Lower leg skin (tissue), 4 donors: ENCODE results near the gene CSF3R. TPM values are rescaled to one million over a fixed set of nuclear protein-coding genes. Genes with fewer than 3 reads are reported as not detected.

Experiments
- DNase-seq, 2 donors: peaks; one replicate each; pipeline ENCODE4 v3.0.0-alpha.2; 2019; ENCODE audit warnings: low spot score in 2 of 2
- H3K4me3 ChIP-seq: fragments of 200-600 bp; sonication (generic); 2 replicates; pipeline ENCODE4 v1.5.1; 2017; ENCODE audit warnings: mild to moderate bottlenecking, low read depth; ENCODE audit not compliant: poor library complexity, severe bottlenecking
- CTCF ChIP-seq, 3 donors: fragments of 450-650 bp; IDR thresholded peaks; one replicate each; pipeline ENCODE4 v1.5.1; 2016; ENCODE audit warnings: antibody characterized with exemption in 3 of 3, mild to moderate bottlenecking in 3 of 3, moderate library complexity in 2 of 3
- POLR2A ChIP-seq, 2 donors: fragments of 450-650 bp; IDR thresholded peaks; one replicate each; pipeline ENCODE4 v1.6.1; 2016 to 2017; ENCODE audit warnings: antibody characterized with exemption in 2 of 2, mild to moderate bottlenecking in 1 of 2, moderate library complexity in 1 of 2
- WGBS, 2 donors: methylation state at CpG; one replicate each; pipeline ENCODE4 v1.1.5; 2018; 5-methylcytosine and 5-hydroxymethylcytosine counted together
- intact Hi-C: fragments of 100-400 bp; cut with DNase I; formaldehyde crosslinking; loops from one replicate; pipeline ENCODE4 v1.15.0; 2023; ENCODE audit warnings: low total_unique reads
- total RNA-seq, 4 donors: library from RNA; depleted of rRNA; stranded (reverse); fragments of >200 nt; gene quantifications; one replicate each; pipeline ENCODE4 v1.1.0, GENCODE V29; 2016

CSF3R gene
- total RNA-seq, 4 donors from 2014 or later, result 0.69 to 3.1 (median 2.3) TPM

GRCh38 chr1:36464605-36465393, 17.9 kb downstream of the CSF3R start:
- DNase-seq, result no peak
- TF ChIP-seq POLR2A (IDR thresholded peaks at IDR 0.05), result no peak
- TF ChIP-seq CTCF (IDR thresholded peaks at IDR 0.05), result no peak
- intact Hi-C loops, result no loop called here
- 36 to 38% methylated on average over 13 of the region's 13 CpGs for WGBS, 2 donors
- no peak overlapping the region for H3K4me3 ChIP-seq

GRCh38 chr1:36463803-36464604, 18.7 kb downstream of the CSF3R start, which contains the start of gene MRPS15:
Gene MRPS15 (minus strand): TSS chr1:36464384. CDS start chr1:36464275, 109 bp downstream.
- intact Hi-C loops, result no loop called here
- DNase-seq, result peak; percentile 96 to 99
- WGBS, 2 donors, result 0 to 1% methylated on average over 59 to 65 of the region's 65 CpGs
- peak in 1 of 2 donors; percentile 45 for TF ChIP-seq POLR2A (IDR thresholded peaks at IDR 0.05)
- TF ChIP-seq CTCF (IDR thresholded peaks at IDR 0.05), result peak in 1 of 3 donors; percentile 7
- H3K4me3 ChIP-seq, result peak within 1 kb of the TSS; percentile 89

- intact Hi-C loops, result no loop called here
- H3K4me3 ChIP-seq, result peak overlapping the region; percentile 89
- no peak for DNase-seq
- TF ChIP-seq POLR2A (IDR thresholded peaks at IDR 0.05) (no peak), CTCF (IDR thresholded peaks at IDR 0.05) (no peak)
- WGBS, 2 donors, result 7 to 15% methylated on average over 6 of the region's 6 CpGs
Measured at GRCh38 chr1:36463463-36463802, 19.3 kb downstream of the CSF3R start.

GRCh38 chr1:36458910-36459309, 23.8 kb downstream of the CSF3R start:
- H3K4me3 ChIP-seq, result no peak overlapping the region
- TF ChIP-seq CTCF (IDR thresholded peaks at IDR 0.05) (no peak), POLR2A (IDR thresholded peaks at IDR 0.05) (no peak)
- no peak for DNase-seq
- WGBS, 2 donors, result 82 to 88% methylated on average over 3 of the region's 3 CpGs
- intact Hi-C loops, result no loop called here

- no peak for DNase-seq
- intact Hi-C loops, result no loop called here
- H3K4me3 ChIP-seq, result no peak overlapping the region
- TF ChIP-seq CTCF (IDR thresholded peaks at IDR 0.05) (no peak), POLR2A (IDR thresholded peaks at IDR 0.05) (no peak)
- 65 to 73% methylated on average over 5 of the region's 5 CpGs for WGBS, 2 donors
Measured at GRCh38 chr1:36457691-36458090, 25.0 kb downstream of the CSF3R start.
